HG03045 (cell line): ENCODE measurements around the gene SUSD1.
"Not testable (repeated sequence)": the region's sequence is repeated elsewhere in the genome, so short reads cannot be mapped to it uniquely, and the experiment has no call there.

ENCODE experiments used
- ATAC-seq: cut with Tn5 transposase; IDR thresholded peaks from one replicate; pipeline ENCODE4 v1.9.1; 2021; ENCODE audit warnings: mild to moderate bottlenecking, moderate library complexity; ENCODE audit not compliant: unreplicated experiment

Gene SUSD1

DNA sequence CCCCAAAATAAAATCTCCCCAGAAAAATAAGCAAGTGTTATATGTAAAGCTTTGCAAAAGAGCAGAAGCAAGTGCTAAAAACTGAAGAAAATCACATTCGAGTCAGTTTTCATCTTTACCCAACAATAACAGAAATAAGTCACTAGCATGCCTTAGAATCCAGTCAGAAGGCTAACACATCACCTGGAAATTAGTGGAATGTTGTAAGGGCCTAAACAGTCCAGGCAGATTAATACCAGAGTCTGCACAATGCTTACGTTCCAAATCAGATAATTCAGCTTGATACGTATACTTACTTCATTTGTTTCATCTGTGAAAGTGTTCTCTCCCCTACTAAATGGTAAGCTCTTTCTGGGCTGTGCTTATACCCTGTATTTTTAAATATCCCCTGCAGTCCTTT is 42.7 kb downstream of the SUSD1 start:
- no peak for ATAC-seq

DNA sequence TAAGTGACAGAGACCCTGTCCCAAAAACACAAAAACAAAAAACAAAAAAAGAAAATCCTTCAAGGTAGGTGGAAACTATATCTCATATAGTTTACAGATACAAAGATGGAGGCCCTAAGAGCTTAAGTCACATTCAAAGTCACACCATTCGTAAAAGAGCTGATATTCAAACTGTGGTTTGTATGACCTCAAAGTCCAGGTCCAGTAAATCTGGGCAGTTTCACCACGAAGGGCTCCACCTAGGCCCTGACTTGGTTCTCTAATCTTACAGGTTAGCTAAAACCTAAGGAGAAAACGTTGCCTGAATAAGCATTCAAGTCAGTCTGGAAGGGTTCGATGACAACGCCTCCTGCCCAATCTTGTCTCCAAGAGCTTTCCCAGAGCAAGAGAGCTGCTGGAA is 44.1 kb downstream of the SUSD1 start:
- ATAC-seq = no peak

DNA sequence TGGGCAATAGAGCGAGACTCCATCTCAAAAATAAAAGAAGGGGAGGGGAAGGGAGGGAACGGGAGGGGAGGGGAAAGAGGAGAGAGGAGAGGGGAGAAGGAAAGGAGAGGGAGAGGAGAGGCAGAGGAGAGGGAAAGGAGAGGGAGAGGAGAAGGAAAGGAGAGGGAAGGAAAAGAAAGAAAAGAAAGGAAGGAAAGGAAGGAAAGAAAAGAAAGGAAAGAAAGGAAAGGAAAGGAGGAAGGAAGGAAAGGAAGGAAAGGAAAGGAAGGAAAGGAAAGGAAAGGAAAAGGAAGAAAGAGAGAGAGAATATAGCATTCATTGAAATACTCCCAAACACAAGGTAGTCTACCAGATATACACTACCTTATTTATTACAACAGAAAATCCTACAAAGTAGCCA is 44.8 kb downstream of the SUSD1 start:
- no peak for ATAC-seq

DNA sequence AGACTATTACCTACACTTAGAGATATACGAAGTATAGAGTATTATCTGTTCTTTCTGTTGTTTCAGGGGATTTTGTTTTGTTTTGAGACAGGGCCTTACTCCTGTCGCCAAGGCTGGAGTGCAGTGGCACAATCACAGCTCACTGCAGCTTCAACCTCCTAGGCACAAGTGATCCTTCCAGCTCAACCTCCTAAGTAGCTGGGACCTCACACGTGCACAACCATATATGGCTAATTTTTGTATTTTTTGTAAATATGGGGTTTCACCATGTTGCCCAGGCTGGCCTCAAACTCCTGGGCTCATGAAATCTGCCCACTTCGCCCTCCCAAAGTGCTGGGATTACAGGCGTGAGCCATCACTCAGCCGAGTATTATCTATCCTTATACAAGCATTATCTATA is 45.9 kb downstream of the SUSD1 start:
- ATAC-seq = no peak

DNA sequence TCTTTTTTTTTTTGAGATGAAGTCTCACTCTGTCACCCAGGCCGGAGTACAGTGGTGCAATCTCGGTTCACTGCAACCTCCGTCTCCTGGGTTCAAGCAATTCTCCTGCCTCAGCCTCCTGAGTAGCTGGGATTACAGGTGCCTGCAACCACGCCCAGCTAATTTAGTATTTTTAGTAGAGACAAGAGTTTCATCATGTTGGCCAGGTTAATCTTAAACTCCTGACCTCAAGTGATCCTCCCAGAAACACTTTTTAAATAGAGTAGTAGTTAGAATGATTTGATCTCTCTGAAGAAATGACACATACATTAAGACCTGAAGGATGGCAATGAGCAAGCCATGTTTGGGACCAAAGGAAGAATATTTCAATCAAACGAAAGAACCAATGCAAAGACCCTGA is 46.7 kb downstream of the SUSD1 start:
- ATAC-seq = not testable (repeated sequence)

DNA sequence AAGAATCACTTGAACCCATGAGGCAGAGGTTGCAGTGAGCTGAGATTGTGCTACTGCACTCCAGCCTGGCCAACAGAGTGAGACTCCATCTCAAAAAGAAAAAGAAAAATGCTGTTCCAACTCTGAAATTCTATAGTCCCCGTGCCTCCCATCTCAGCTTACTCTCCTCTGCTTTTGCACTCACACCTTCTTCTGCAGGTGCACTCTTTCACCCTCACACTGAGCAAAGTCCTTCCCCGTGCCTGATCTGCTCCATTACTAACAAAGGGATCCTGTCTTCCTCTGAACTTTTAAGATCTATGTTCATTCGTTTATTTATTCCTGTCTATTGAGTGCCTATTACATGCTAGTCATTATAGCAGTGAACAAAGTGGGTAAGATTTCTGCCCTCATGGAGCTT is 47.8 kb downstream of the SUSD1 start:
- ATAC-seq = no peak

DNA sequence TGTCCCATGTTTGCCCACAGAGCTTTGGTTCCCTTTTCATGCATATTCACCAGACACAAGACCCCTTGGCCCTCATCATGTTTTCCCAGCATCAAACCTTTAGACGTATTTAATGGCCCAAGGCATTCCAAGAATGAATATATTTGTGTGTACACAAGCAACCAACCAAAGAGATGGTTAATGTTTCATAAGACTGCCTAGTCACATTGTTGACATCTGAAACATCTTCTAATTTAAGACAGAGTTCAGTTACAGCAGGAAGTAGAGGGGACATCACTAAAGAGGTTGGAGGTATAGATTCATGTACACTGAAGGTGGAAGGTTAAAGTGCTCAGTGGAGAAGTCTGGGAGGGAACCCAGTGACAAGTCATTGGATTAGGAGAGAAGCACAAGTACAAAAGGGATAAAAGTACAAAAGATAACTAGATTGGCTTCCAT is 49.1 kb downstream of the SUSD1 start:
- ATAC-seq = no peak

DNA sequence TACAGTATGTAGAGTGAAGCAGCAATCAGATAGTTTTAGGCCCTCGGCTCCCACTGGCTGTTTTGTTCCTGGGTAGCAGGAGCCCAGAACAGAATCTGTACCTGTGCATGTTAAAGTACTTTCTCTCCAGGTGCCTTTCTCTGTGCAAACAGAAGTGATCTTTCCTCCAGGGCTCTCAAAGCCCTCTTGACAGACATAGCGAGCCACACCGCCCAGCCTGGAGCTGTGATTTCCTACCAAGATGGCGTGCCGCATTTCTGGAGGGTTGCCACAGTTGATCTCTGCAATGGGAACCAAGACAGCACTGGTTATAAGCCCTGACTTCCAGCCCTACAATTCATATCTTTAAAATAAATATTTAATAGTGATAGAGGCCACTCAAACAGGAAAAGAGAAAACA is 50.9 kb downstream of the SUSD1 start:
- ATAC-seq = no peak

DNA sequence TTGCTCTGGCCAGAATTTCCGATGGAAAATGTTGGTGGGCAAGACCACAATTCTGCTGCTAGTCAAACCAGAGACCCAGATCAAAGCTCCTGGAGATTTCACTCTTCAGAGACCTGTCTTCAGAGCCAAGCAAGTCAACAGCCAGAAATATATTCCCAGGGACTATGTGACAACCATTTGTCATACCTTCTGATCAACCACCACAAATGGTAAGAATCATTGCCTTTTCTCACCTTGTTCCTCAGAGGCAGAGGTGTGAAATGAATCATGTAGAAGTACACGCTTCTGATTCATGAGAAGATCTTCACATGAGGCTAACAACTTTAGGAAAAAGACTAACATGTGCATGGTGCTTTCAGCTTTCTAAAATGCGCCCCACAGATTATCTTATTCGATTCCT is 53.5 kb downstream of the SUSD1 start:
- ATAC-seq = no peak

DNA sequence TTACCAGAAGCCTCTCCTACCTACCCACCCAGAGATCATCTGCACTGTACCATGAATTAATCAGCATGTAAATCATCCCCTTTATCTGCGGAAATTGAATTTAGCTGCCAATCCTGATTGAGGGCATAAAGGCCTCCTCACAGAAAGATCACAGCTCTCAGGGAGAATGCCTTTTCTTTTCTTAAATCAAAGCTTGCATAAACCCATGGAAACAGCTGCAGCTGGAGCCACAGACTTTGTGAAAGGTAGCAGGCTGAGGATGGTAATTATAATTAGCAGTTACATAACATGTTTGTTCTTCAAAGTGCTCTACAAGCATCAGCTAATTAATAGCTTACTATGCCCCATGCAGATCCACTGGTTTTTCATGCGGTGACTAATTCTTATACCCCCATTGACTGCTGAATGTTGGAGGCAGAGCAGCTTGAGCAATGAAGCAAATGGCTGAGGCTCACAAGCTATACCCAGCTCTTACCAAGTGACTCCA is 54.6 kb downstream of the SUSD1 start:
- no peak for ATAC-seq

DNA sequence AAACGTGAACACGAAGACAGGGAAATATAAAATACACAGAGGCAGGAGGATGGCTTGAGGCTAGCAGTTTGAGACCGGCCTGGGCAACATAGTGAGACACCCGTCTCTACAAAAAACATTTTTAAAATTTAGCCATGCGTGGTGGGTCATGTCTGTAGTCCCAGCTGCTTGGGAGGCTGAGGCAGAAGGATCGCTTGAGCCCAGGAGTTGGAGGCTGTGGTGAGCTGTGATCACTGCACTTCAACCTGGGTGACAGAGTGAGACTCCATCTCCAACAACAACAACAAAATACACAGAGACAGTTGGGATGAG is 55.1 kb downstream of the SUSD1 start:
- no peak for ATAC-seq

DNA sequence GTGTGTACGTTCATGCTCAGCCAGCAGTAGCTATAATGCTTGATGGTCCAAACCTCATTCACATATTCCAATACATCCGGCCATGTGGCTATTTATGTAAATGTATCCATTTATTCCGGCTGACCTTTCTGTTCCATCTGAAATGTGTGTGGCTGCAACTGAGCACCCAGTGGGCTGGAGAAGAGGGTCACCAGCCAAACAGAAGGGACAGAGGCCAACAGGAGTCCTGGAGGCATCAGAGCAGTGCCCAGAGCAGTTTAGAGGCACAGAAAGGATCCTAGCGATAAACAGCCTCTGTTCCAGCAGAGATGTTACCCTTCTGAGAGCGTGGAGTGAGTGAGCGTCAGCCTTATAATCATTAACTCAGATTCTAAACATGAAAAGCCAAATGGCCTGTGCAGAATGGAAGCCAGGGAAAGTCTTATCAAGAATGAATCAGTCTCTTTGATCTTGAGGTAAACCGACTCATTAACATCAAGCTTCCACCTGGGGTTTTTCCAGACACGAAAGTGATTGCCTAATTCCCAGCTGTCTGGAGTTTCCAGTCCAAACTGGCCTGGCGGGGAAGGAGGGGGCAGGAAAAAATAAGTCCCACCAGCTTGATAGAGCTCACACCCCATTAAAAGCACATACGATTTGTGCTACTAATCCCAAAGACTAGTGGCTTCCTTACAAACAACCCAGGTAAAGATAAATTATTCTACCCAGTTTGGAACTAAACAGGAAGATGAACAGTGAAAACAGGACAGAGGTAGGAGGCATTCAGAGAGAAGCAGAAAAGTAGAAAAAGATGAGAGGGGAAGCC is 55.7 kb downstream of the SUSD1 start:
- no peak for ATAC-seq

DNA sequence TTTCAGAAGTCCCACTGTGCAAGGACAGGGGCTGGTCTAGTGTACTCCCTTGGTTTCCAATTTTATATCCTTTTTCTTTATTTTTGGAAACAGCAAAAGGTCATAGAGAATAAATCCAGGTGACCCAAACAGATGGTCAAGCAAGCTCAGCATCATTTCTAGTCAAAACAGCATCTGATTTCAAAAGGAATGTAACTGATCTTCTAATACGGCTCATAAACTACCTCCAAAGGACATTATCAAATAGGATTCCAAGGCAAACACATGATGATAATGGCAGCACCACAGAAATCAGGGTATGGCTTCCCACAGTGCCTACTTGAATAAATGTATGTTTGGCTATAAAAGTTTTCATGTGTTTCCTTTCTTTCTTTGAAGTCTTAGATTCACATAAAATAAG is 57.1 kb downstream of the SUSD1 start:
- ATAC-seq = no peak

DNA sequence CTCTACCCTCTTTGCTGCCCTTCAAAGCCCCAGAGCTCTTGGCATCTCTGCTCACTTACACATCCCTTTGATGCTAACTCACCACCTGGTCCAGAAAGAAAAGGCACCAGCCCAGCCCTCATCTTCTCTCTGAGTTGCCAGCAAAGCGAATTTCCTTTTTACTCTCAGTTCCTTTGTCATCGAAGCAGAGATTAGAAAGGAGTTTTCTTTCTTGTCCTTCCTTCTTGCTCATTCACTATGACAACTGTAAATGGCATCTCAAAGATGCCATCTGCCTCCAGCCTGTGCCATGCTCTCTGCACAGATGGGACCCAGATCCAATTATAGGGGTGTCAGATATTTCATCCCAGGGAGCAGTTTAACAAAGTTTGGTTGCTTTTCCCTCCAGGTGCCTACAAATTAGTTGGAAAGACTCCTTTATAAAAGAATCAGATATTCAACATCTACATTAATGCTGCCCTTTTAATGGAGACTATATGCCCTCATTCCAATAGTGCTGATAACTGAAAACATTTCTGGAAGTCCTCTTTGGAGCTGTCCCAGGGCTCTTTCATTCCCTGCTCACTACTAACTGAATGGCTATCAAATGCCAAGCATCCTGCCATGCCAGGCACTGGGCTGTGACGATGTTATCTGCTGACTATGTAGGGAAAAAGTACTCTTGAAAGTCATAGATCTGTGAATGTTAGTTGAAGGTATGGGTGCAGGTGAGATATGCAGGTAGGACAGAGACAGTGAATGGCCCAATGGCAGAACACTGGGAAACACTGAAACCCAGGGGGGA is 58.9 kb downstream of the SUSD1 start:
- ATAC-seq = no peak

DNA sequence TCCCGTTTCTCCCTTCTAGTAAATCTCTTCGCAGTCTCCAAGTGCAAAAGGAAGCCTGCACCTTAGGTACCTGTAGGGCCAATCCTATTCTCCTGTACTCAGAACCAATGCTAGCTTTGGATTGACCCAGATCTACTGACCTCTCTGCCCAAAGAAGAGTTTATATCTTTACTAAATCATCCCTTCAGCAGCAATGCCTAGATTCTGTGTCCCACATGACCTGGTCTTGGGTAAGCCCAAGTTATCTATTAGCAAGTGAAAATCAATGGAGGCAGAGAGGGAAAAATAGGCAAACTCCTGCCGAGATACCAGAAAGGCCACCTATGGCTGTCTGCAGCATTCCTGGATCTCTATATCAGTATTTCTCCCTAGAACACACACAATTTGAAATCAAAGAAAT is 60.0 kb downstream of the SUSD1 start:
- ATAC-seq = no peak

DNA sequence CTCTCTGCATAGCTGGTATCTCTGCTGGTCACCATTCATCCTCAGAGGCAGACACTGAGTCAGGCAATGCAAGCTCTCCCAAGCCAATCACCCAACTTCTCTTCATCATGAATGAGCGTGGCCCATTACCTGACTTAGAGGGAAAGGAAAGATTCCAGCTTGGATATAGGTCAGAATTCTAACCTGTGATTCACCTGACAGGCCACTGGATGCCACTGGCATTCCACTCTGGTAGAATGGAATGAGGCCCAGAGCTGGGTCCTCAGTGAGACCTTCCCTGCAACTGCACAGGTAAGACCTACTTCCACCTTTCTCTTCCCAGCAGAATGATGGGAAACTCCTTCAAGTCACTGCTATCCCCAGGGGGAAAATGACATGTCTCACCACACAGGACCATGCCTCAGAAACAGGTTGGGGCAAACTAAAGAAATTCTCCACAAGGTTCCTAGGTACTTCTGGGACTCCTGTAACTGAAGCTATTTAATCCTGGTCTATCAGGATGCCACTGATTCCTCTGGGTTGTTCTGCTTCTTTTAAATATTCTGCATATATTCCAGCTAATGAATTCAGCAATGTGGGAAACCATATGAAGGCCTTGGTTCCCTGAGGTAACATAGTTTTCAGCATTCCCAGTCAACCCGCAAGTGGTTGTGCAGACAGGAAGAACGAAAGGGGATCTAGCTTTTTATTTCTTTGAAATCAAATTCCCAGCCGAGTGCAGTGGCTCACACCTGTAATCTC is 62.0 kb downstream of the SUSD1 start:
- ATAC-seq = no peak

DNA sequence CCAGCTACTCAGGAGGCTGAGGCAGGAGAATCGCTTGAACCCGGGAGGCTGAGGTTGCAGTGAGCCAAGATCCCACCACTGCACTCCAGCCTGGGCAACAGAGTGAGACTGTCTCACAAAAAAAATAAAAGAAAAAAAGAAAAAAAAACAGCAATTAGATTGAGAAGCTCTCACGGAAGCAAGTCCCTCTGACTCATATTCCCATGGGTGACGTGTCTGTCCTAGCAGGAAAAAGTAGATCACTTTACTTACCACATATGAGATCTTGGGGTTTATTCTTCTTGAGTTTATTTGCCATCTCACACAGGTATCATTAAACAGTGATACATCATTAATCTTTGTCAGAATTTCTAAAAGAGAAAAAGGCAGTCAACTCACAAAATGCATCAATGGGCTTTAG is 62.6 kb downstream of the SUSD1 start:
- no peak for ATAC-seq

DNA sequence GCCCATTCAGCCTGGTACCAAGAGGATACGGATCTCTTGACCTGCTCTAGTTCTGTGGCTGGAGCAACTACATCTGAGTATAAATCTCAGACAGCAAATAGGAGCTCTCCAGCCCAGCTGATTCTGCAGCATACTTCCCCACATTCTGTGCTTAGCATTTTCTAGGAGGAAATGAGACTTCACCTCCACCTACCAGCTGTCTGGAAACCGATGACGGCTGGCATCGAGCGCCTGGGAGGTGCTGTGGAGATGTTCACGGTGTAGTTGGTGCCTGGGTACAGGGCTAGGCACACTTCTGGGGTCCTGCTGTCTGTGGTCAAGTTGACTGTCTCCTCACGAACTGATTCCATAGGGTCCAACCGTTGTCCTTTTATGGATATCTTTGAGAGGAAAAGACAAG is 63.6 kb downstream of the SUSD1 start:
- no peak for ATAC-seq

DNA sequence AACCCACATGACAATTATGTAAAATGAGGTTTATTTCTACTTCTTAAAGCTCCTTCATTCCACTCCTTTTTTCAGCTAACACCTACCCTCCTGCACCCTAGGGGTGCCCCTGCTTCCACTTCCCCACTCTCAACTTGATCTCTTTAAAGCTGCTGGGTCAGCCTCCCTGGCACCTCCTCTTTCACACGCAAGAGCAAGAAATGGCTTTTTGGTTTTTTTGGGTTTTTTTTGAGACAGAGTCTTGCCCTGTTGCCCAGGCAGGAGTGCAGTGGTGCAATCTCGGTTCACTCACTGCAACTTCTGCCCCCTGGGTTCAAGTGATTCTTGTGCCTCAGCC is 64.4 kb downstream of the SUSD1 start:
- no peak for ATAC-seq

DNA sequence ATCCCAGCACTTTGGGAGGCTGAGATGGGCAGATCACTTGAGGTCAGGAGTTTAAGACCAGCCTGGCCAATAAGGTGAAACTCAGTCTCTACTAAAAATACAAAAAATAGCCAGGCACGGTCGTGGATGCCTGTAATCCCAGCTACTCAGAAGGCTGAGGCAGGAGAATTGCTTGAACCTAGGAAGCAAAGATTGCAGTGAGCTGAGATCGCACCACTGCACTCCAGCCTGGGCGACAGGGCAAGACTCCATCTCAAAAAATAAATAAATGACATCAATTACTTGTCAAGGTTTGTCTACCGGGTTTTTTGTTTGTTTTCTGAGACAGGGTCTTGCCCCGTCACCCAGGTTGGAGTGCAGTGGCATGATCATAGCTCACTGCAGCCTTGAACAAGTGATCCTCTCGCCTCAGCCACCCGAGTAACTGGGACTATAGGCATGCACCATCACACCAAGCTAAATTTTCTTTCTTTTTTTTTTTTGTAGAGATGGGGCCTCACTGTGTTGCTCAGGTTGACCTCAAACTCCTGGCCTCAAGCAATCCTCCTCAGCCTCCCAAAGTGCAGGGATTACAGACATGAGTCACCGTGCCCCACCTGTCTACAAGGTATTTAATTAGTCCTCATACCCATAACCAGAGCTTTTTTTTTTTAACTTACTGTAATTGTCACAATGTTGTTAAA is 64.9 kb downstream of the SUSD1 start:
- no peak for ATAC-seq

DNA sequence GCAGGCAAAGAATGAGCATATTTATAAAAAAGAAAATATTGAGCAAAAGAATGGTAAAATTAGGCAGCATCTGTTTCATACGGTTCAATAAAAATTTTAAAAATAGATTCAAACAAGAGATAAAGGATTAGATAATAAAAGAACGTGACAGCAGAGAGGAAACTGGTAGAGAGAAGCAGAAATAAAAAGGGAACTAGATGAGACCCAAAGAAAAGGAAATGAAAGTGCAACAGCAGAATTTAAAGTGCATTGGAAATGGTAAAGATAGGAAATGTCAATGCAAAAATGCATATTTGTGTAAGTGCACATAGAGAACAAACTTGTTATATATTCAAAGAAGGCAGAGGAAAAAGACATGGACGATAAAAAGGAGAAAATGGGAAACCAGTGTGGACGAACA is 70.2 kb downstream of the SUSD1 start:
- ATAC-seq = no peak
